Colon (tissue), 2 donors: Measurements from ENCODE around the gene LYPLA2.

ENCODE experiments used
- FAIRE-seq: peaks from 2 replicates; lab custom pipeline; 2012; peaks lifted over from hg19 to GRCh38; lab: Jason Lieb, UNC
- donor health status: control.
- donor health status: control.

The LYPLA2 gene

GRCh38 chr1:23790696-23791515 is at the start of gene LYPLA2:
Gene LYPLA2, plus strand, starts transcription at chr1:23791145. Its CDS starts 1,538 bp downstream, at chr1:23792683.
- no peak for FAIRE-seq

GRCh38 chr1:23741609-23742008 is 49.3 kb upstream of the LYPLA2 start:
- no peak for FAIRE-seq

- FAIRE-seq: no peak
Measured at GRCh38 chr1:23742670-23743286, 48.2 kb upstream of the LYPLA2 start.

- no peak for FAIRE-seq
Measured at GRCh38 chr1:23743287-23744152, 47.4 kb upstream of the LYPLA2 start, which contains the start of gene ELOA. Gene ELOA, plus strand, starts transcription at chr1:23743471. Its CDS starts 33 bp downstream, at chr1:23743504.

GRCh38 chr1:23745515-23745914 is 45.4 kb upstream of the LYPLA2 start:
- no peak for FAIRE-seq

- no peak for FAIRE-seq
Measured at GRCh38 chr1:23748016-23748415, 42.9 kb upstream of the LYPLA2 start.

GRCh38 chr1:23751050-23751814 is 39.7 kb upstream of the LYPLA2 start:
- no peak for FAIRE-seq

- no peak for FAIRE-seq
Measured at GRCh38 chr1:23751815-23752200, 39.1 kb upstream of the LYPLA2 start.

- no peak for FAIRE-seq
Measured at GRCh38 chr1:23752909-23753308, 38.0 kb upstream of the LYPLA2 start.

- no peak for FAIRE-seq
Measured at GRCh38 chr1:23756676-23757075, 34.3 kb upstream of the LYPLA2 start.

- no peak for FAIRE-seq
Measured at GRCh38 chr1:23757812-23758211, 33.1 kb upstream of the LYPLA2 start.

- FAIRE-seq: no peak
Measured at GRCh38 chr1:23759277-23759676, 31.7 kb upstream of the LYPLA2 start.

- no peak for FAIRE-seq
Measured at GRCh38 chr1:23763041-23763577, 27.8 kb upstream of the LYPLA2 start.

- FAIRE-seq: no peak
Measured at GRCh38 chr1:23768733-23769132, 22.2 kb upstream of the LYPLA2 start.

- FAIRE-seq: no peak
Measured at GRCh38 chr1:23772049-23772853, 18.7 kb upstream of the LYPLA2 start.

GRCh38 chr1:23772854-23773242 is 18.1 kb upstream of the LYPLA2 start:
- no peak for FAIRE-seq

GRCh38 chr1:23774174-23774880 is 16.6 kb upstream of the LYPLA2 start:
- FAIRE-seq: no peak

GRCh38 chr1:23776217-23776616 is 14.7 kb upstream of the LYPLA2 start:
- no peak for FAIRE-seq

GRCh38 chr1:23777979-23778814 is 12.7 kb upstream of the LYPLA2 start, which contains the start of gene PITHD1:
Gene PITHD1, plus strand, starts transcription at chr1:23778418. Its CDS starts 98 bp downstream, at chr1:23778516.
- FAIRE-seq: no peak
